HUDEP-2 (cell line): Measurements from ENCODE around the gene KIAA0930.
"Not testable (repeated sequence)": the region's sequence is repeated elsewhere in the genome, so short reads cannot be mapped to it uniquely, and the experiment has no call there.

Experiments
- DNase-seq, 76 experiments: peaks; one replicate each; lab custom pipeline; 2025; ENCODE audit not compliant: unreplicated experiment in 76 of 76; lab: John Stamatoyannopoulos, UW

KIAA0930 gene

GRCh38 chr22:45240810-45241631 is at the start of gene KIAA0930:
TSS of gene KIAA0930 (minus strand) at chr22:45240894. CDS start at chr22:45240703, 191 bp downstream.
- DNase-seq, result peak in 63 of 76 experiments; percentile 19 to 83 (median 70)

GRCh38 chr22:45286854-45287551 is 46.3 kb upstream of the KIAA0930 start:
- no peak for DNase-seq

GRCh38 chr22:45285263-45286058 is 44.8 kb upstream of the KIAA0930 start:
- no peak for DNase-seq

- peak in 21 of 76 experiments; percentile 4 to 42 (median 18) for DNase-seq
Observed at GRCh38 chr22:45284705-45285262, 44.1 kb upstream of the KIAA0930 start, which contains the start of gene UPK3A. TSS of gene UPK3A (plus strand) at chr22:45284949. CDS start at chr22:45285014, 65 bp downstream.

GRCh38 chr22:45281010-45281409 is 40.3 kb upstream of the KIAA0930 start:
- no peak for DNase-seq

- DNase-seq, result no peak
Observed at GRCh38 chr22:45280587-45280980, 39.9 kb upstream of the KIAA0930 start.

GRCh38 chr22:45278125-45278524 is 37.4 kb upstream of the KIAA0930 start:
- DNase-seq, result no peak

- not testable (repeated sequence) for DNase-seq
Observed at GRCh38 chr22:45277720-45278119, 37.0 kb upstream of the KIAA0930 start.

- DNase-seq, result no peak
Observed at GRCh38 chr22:45276507-45277105, 35.9 kb upstream of the KIAA0930 start.

GRCh38 chr22:45273452-45274075 is 32.9 kb upstream of the KIAA0930 start:
- no peak for DNase-seq

GRCh38 chr22:45272498-45272897 is 31.8 kb upstream of the KIAA0930 start:
- no peak for DNase-seq

GRCh38 chr22:45271667-45272201 is 31.0 kb upstream of the KIAA0930 start:
- DNase-seq, result no peak

GRCh38 chr22:45270095-45271020 is 29.7 kb upstream of the KIAA0930 start:
- DNase-seq, result no peak

- DNase-seq, result peak in 64 of 76 experiments; percentile 6 to 82 (median 60)
Observed at GRCh38 chr22:45268958-45269844, 28.5 kb upstream of the KIAA0930 start.

- DNase-seq, result peak in 2 of 76 experiments; percentile 10 to 44
Observed at GRCh38 chr22:45268167-45268957, 27.7 kb upstream of the KIAA0930 start.

GRCh38 chr22:45265535-45265934 is 24.8 kb upstream of the KIAA0930 start:
- DNase-seq, result peak in 12 of 76 experiments; percentile 3 to 28 (median 12)
